ENCODE results near the gene TRIM27. TPM values are rescaled to one million over a fixed set of nuclear protein-coding genes. Genes with fewer than 3 reads are reported as not detected.

TRIM27 gene
- total RNA-seq, 1 donor from 2014 or later, result 75.7 TPM

DNA sequence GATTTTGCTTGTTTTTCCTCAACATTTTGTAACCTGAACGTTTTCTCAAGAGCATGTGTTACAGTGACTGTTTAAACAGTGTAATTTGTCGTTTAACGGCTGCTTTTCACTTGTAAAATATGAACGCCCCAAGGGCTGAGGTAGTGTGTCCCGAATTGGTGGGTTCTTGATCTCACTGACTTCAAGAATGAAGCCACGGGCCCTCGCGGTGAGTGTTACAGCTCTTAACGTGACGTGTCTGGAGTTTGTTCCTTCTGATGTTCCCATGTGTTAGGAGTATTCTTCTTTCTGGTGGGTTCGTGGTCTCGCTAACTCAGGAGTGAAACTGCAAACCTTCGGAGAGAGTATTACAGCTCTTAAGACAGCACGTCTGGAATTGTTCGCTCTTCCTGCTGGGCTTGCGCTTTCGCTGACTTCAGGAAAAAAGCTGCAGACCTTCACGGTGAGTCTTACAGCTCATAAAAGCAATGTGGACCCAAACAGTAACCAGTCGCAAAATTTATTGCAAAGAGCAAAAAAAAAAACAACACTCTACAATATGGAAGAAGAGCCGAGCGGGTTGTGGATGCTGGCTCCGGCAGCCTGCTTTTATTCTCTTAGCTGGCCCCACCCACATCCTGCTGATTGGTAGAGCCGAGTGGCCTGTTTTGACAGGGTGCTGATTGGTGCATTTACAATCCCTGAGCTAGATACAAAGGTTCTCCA, 25.1 kb upstream of the TRIM27 start:
- Mint-ChIP-seq H3K36me3 (no peaks in the 10 kb centered on the region), H3K4me1 (peaks cover 3% of the 10 kb centered on the region), H3K27ac (no peak overlapping the region), H3K9me3 (peaks cover 4% of the 10 kb centered on the region), H3K27me3 (ENCODE audit: low read depth) (no peaks in the 10 kb centered on the region), H3K4me3 (no peak overlapping the region)
- TF ChIP-seq, protein P1, sequence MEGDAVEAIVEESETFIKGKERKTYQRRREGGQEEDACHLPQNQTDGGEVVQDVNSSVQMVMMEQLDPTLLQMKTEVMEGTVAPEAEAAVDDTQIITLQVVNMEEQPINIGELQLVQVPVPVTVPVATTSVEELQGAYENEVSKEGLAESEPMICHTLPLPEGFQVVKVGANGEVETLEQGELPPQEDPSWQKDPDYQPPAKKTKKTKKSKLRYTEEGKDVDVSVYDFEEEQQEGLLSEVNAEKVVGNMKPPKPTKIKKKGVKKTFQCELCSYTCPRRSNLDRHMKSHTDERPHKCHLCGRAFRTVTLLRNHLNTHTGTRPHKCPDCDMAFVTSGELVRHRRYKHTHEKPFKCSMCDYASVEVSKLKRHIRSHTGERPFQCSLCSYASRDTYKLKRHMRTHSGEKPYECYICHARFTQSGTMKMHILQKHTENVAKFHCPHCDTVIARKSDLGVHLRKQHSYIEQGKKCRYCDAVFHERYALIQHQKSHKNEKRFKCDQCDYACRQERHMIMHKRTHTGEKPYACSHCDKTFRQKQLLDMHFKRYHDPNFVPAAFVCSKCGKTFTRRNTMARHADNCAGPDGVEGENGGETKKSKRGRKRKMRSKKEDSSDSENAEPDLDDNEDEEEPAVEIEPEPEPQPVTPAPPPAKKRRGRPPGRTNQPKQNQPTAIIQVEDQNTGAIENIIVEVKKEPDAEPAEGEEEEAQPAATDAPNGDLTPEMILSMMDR (IDR thresholded peaks at IDR 0.05; ENCODE audit: unreplicated experiment), result no peak
- DNase-seq (ENCODE audit: low spot score in 2 of 2, unreplicated experiment in 2 of 2), result no peak

DNA sequence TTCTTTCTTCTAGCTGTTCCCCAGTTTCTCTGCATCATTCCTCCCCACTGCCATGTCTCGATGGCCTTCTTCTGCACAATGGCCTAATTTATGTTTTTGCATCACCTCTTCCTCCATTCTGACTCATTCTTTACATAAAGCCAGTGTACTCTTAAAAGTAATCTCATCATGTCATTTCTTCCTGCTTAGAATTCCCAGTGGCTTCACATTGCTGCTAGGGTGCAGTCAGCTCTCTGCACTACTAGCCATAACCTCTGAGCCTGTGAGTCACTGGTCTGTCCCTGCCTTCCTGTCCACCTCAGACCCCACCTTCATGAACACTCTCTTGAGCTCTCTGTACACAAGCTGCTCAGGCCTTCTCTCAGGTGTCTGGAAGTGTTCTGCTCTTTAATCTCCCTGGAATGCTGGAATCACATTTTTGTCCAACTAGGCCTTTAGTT, 24.1 kb upstream of the TRIM27 start:
- TF ChIP-seq, protein P1 (IDR thresholded peaks at IDR 0.05; ENCODE audit: unreplicated experiment), result no peak
- H3K36me3 Mint-ChIP-seq, result no peaks in the 10 kb centered on the region
- no peak for DNase-seq (ENCODE audit: low spot score in 2 of 2, unreplicated experiment in 2 of 2)
- H3K27me3 Mint-ChIP-seq (ENCODE audit: low read depth), result no peaks in the 10 kb centered on the region
- no peak overlapping the region for H3K27ac Mint-ChIP-seq
- peaks cover 4% of the 10 kb centered on the region for H3K9me3 Mint-ChIP-seq
- H3K4me1 Mint-ChIP-seq, result peaks cover 3% of the 10 kb centered on the region
- H3K4me3 Mint-ChIP-seq, result no peak overlapping the region

DNA sequence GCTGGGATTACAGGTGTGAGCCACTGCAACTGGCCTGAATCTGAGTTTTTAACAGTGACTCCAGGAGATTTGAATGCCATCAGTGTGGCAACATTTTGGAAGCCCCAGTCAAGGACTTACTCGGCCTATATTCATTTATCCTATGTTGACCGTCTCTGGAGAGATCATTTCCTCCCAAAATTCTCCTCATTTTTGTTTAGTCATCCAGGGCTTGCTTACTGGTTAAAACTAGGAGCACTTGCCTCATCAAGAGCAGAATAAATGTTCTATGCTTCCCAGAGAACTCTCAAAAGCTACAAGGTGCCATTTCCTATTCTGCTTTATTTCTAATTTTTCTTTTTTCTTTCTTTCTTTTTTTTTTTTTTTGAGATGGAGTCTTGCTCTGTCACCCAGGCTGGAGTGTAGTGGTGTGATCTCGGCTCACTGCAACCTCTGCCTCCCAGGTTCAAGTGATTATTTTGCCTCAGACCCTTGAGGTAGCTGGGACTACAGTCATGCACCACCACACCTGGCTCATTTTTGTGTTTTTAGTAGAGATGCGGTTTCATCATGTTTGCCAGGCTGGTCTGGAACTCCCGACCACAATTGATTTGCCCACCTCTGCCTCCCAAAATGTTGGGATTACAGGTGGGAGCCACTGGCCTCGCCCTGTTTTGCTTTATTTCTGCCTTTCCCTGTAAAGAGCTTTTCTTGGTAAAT, 23.4 kb upstream of the TRIM27 start:
- H3K4me3 Mint-ChIP-seq, result no peak overlapping the region
- no peaks in the 10 kb centered on the region for H3K36me3 Mint-ChIP-seq
- DNase-seq (ENCODE audit: low spot score in 2 of 2, unreplicated experiment in 2 of 2), result no peak
- TF ChIP-seq, protein P1 (IDR thresholded peaks at IDR 0.05; ENCODE audit: unreplicated experiment), result no peak
- H3K9me3 Mint-ChIP-seq, result peaks cover 4% of the 10 kb centered on the region
- peaks cover 4% of the 10 kb centered on the region for H3K4me1 Mint-ChIP-seq
- no peaks in the 10 kb centered on the region for H3K27me3 Mint-ChIP-seq (ENCODE audit: low read depth)
- no peak overlapping the region for H3K27ac Mint-ChIP-seq

DNA sequence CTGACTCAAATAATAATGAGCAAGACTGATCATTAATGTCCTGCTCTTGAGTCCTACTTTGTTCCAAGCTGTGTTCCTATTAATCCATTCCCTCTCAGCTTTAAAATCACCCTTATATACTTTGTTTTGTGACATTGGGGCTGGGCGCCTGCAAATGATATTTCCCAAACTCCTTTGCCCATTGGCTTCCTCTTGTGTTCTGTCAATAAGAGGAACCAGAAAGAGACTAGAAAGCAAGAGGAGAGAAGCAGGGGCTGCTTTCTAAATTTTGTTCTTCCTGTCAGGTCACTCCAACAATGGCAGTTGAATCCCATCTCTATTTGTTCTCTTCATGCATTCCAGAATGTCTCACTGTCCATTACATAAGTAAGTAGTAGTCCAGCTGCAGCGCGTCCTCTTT, 21.6 kb upstream of the TRIM27 start:
- H3K4me3 Mint-ChIP-seq, result no peak overlapping the region
- no peak overlapping the region for H3K27ac Mint-ChIP-seq

DNA sequence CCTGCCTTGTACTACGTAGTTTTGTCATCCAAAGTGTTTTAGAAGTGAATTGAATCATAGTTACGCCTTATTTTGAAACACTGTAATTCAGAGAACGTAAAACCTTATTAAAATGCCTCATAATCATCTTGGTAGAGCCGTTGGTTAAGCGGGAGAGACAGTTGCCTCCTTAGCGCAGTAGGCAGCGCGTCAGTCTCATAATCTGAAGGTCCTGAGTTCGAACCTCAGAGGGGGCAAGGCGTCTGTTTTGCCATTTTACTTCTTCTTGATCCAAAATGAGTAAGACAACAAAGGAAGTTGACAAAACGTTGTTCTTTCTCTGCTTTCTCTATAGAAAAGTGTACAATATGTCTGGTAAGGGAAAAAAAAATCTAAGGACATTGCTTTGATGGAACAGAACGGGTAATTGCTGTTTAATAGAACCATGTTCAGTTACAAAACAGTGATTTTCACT, 20.7 kb upstream of the TRIM27 start:
- no peaks in the 10 kb centered on the region for H3K27me3 Mint-ChIP-seq (ENCODE audit: low read depth)
- DNase-seq (ENCODE audit: low spot score in 2 of 2, unreplicated experiment in 2 of 2), result peak in 1 of 2 experiments; percentile 67
- peak overlapping the region; percentile 82 for H3K4me3 Mint-ChIP-seq
- H3K27ac Mint-ChIP-seq, result peak overlapping the region; percentile 90
- H3K9me3 Mint-ChIP-seq, result peaks cover 4% of the 10 kb centered on the region
- TF ChIP-seq, protein P1 (IDR thresholded peaks at IDR 0.05; ENCODE audit: unreplicated experiment), result no peak
- H3K4me1 Mint-ChIP-seq, result peaks cover 12% of the 10 kb centered on the region
- H3K36me3 Mint-ChIP-seq, result no peaks in the 10 kb centered on the region

More for the DNA sequence above, 21.6 kb upstream of the TRIM27 start:
- peaks cover 4% of the 10 kb centered on the region for H3K9me3 Mint-ChIP-seq
- no peaks in the 10 kb centered on the region for H3K27me3 Mint-ChIP-seq (ENCODE audit: low read depth)
- peaks cover 9% of the 10 kb centered on the region for H3K4me1 Mint-ChIP-seq
- no peaks in the 10 kb centered on the region for H3K36me3 Mint-ChIP-seq
- no peak for DNase-seq (ENCODE audit: low spot score in 2 of 2, unreplicated experiment in 2 of 2)
- TF ChIP-seq, protein P1 (IDR thresholded peaks at IDR 0.05; ENCODE audit: unreplicated experiment), result no peak

Measured in mesothelial cell of epicardium (in vitro differentiated cells).